ENCODE data around the gene AHCYL2.

- TF ChIP-seq CTCF (IDR thresholded peaks at IDR 0.05; ENCODE audit: low read depth, low read length) (no peak), POLR2A (IDR thresholded peaks at IDR 0.05; ENCODE audit: extremely low read depth, insufficient read length) (no peak)
Observed at GRCh38 chr7:129471402-129471827, 246.6 kb downstream of the AHCYL2 start.

All from NB4 (cell line).